Upper lobe of right lung (tissue), 1 donor: ENCODE results near the gene TOM1. TPM values are rescaled to one million over a fixed set of nuclear protein-coding genes. Genes with fewer than 3 reads are reported as not detected.

ENCODE experiments used
- ATAC-seq: fragments of 200-7000 bp; cut with Tn5 transposase; one replicate; pipeline ENCODE4 v1.9.1; 2020; ENCODE audit warnings: mild to moderate bottlenecking, moderate library complexity
- DNase-seq: peaks from one replicate; pipeline ENCODE4 v3.0.0-alpha.2; 2020
- H3K27ac ChIP-seq: fragments of 200-600 bp; one replicate; pipeline ENCODE4 v1.8.0; 2022
- H3K27me3 ChIP-seq: fragments of 200-600 bp; one replicate; pipeline ENCODE4 v1.8.0; 2022; ENCODE audit warnings: mild to moderate bottlenecking
- H3K36me3 ChIP-seq: fragments of 200-600 bp; one replicate; pipeline ENCODE4 v1.8.0; 2022
- H3K4me1 ChIP-seq: fragments of 200-600 bp; one replicate; pipeline ENCODE4 v1.8.0; 2022
- H3K4me3 ChIP-seq: fragments of 200-600 bp; one replicate; pipeline ENCODE4 v1.8.0; 2022; ENCODE audit warnings: mild to moderate bottlenecking
- H3K9me3 ChIP-seq: fragments of 200-600 bp; one replicate; pipeline ENCODE4 v1.8.0; 2022
- CTCF ChIP-seq: fragments of 200-600 bp; IDR thresholded peaks from one replicate; pipeline ENCODE4 v1.8.0; 2022; ENCODE audit warnings: antibody characterized with exemption
- intact Hi-C: fragments of 100-400 bp; cut with DNase I; formaldehyde crosslinking; loops from one replicate; pipeline ENCODE4 v1.11.0; 2022
- total RNA-seq: library from RNA; stranded (reverse); fragmentation: NEBNext Ultra II Directional; extraction: Animal tissue kit (Norgen Biotek cat#: 25700); gene quantifications from one replicate; pipeline ENCODE4 v1.2.1, GENCODE V29; 2021
- donor health status: DM: no; HTN: yes; CAD: no; lungs with severe emphysema.

Gene TOM1
- total RNA-seq, 1 donor from 2014 or later: 101 TPM

GRCh38 chr22:35275580-35275979 lies 24.1 kb upstream of the TOM1 start:
- TF ChIP-seq CTCF: no peak
- Histone ChIP-seq H3K27ac (no peak overlapping the region), H3K4me3 (no peak overlapping the region), H3K27me3 (no peaks in the 10 kb centered on the region), H3K4me1 (no peaks in the 10 kb centered on the region), H3K36me3 (peaks cover 10% of the 10 kb centered on the region), H3K9me3 (no peaks in the 10 kb centered on the region)
- ATAC-seq (no peak), DNase-seq (no peak)
- intact Hi-C loops: no loop called here

- Histone ChIP-seq H3K27ac (no peak overlapping the region), H3K9me3 (no peaks in the 10 kb centered on the region), H3K36me3 (peaks cover 10% of the 10 kb centered on the region), H3K4me1 (no peaks in the 10 kb centered on the region), H3K27me3 (no peaks in the 10 kb centered on the region), H3K4me3 (no peak overlapping the region)
- no peak for DNase-seq
- intact Hi-C loops: no loop called here
- no peak for TF ChIP-seq CTCF
- ATAC-seq: no peak
These were observed 23.7 kb upstream of the TOM1 start for GRCh38 chr22:35276019-35276418.

GRCh38 chr22:35288116-35288515 lies 11.6 kb upstream of the TOM1 start:
- Histone ChIP-seq H3K4me1 (no peaks in the 10 kb centered on the region), H3K36me3 (peaks cover 94% of the 10 kb centered on the region), H3K27me3 (no peaks in the 10 kb centered on the region), H3K27ac (no peak overlapping the region), H3K9me3 (no peaks in the 10 kb centered on the region), H3K4me3 (no peak overlapping the region)
- DNase-seq (no peak), ATAC-seq (no peak)
- no peak for TF ChIP-seq CTCF
- intact Hi-C loops: no loop called here

- no peak for ATAC-seq
- no peak overlapping the region for H3K27ac ChIP-seq
- no peaks in the 10 kb centered on the region for H3K27me3 ChIP-seq
- H3K9me3 ChIP-seq: no peaks in the 10 kb centered on the region
- intact Hi-C loops: no loop called here
- DNase-seq: no peak
- peaks cover 73% of the 10 kb centered on the region for H3K36me3 ChIP-seq
- no peak for TF ChIP-seq CTCF
- no peak overlapping the region for H3K4me3 ChIP-seq
- no peaks in the 10 kb centered on the region for H3K4me1 ChIP-seq
These were observed 6.9 kb upstream of the TOM1 start for GRCh38 chr22:35292786-35293185.

GRCh38 chr22:35296051-35296450 lies 3.6 kb upstream of the TOM1 start:
- no peak for ATAC-seq
- no peak for TF ChIP-seq CTCF

GRCh38 chr22:35299217-35299672 lies 449 bp upstream of the TOM1 start:
- DNase-seq (no peak), ATAC-seq (no peak)
- H3K27me3 ChIP-seq: no peaks in the 10 kb centered on the region
- H3K36me3 ChIP-seq: peaks cover 8% of the 10 kb centered on the region
- peak overlapping the region; percentile 71 for H3K4me3 ChIP-seq
- TF ChIP-seq CTCF: no peak
- no peaks in the 10 kb centered on the region for H3K9me3 ChIP-seq
- peaks cover 16% of the 10 kb centered on the region for H3K4me1 ChIP-seq
- H3K27ac ChIP-seq: peak overlapping the region; percentile 96
- intact Hi-C loops: no loop called here

More at GRCh38 chr22:35296051-35296450, 3.6 kb upstream of the TOM1 start:
- peaks cover 40% of the 10 kb centered on the region for H3K36me3 ChIP-seq
- peaks cover 3% of the 10 kb centered on the region for H3K4me1 ChIP-seq
- no peaks in the 10 kb centered on the region for H3K27me3 ChIP-seq
- no peak overlapping the region for H3K4me3 ChIP-seq
- no peaks in the 10 kb centered on the region for H3K9me3 ChIP-seq
- no peak overlapping the region for H3K27ac ChIP-seq
- intact Hi-C loops: no loop called here
- DNase-seq: no peak
